Endothelial cell (in vitro differentiated cells): ENCODE results near the gene METTL16. TPM values are rescaled to one million over a fixed set of nuclear protein-coding genes. Genes with fewer than 3 reads are reported as not detected.

Experiments
- DNase-seq: peaks from one replicate; pipeline ENCODE4 v3.0.0; 2021; ENCODE audit warnings: low spot score
- H3K27ac Mint-ChIP-seq: one replicate; pipeline ENCODE4 v1.8.0; 2021; ENCODE audit warnings: mixed read lengths, inconsistent platforms; ENCODE audit not compliant: unreplicated experiment
- H3K27me3 Mint-ChIP-seq: one replicate; pipeline ENCODE4 v1.8.0; 2021; ENCODE audit warnings: mild to moderate bottlenecking, moderate library complexity, mixed read lengths, inconsistent platforms; ENCODE audit not compliant: unreplicated experiment
- H3K36me3 Mint-ChIP-seq: one replicate; pipeline ENCODE4 v1.8.0; 2021; ENCODE audit warnings: mild to moderate bottlenecking, low read depth, mixed read lengths, inconsistent platforms; ENCODE audit not compliant: unreplicated experiment
- H3K4me1 Mint-ChIP-seq: one replicate; pipeline ENCODE4 v1.8.0; 2021; ENCODE audit warnings: mild to moderate bottlenecking, mixed read lengths, inconsistent platforms; ENCODE audit not compliant: unreplicated experiment
- H3K4me3 Mint-ChIP-seq: one replicate; pipeline ENCODE4 v1.8.0; 2021; ENCODE audit warnings: mild to moderate bottlenecking, mixed read lengths, inconsistent platforms; ENCODE audit not compliant: unreplicated experiment
- H3K9me3 Mint-ChIP-seq: one replicate; pipeline ENCODE4 v1.8.0; 2021; ENCODE audit warnings: mixed read lengths, inconsistent platforms; ENCODE audit not compliant: unreplicated experiment
- CTCF ChIP-seq: fragments of 200-600 bp; sonication (generic); IDR thresholded peaks from one replicate; pipeline ENCODE4 v1.5.0; 2021; ENCODE audit warnings: antibody characterized with exemption; ENCODE audit not compliant: unreplicated experiment
- total RNA-seq: library from RNA; stranded (reverse); fragmentation: NEBNext Ultra II Directional; extraction: Animal tissue kit (Norgen Biotek cat#: 25700); gene quantifications from one replicate; pipeline ENCODE4 v1.2.1, GENCODE V29; 2021; ENCODE audit not compliant: unreplicated experiment

METTL16 gene
- total RNA-seq, 1 donor from 2014 or later = 24.9 TPM

GRCh38 chr17:2402544-2402943 lies 109.1 kb downstream of the METTL16 start:
- Mint-ChIP-seq H3K27ac (peak overlapping the region; percentile 75), H3K4me1 (peaks cover 12% of the 10 kb centered on the region), H3K27me3 (peaks cover 16% of the 10 kb centered on the region), H3K9me3 (no peaks in the 10 kb centered on the region), H3K36me3 (no peaks in the 10 kb centered on the region), H3K4me3 (peak overlapping the region; percentile 85)
- DNase-seq = no peak
- no peak for TF ChIP-seq CTCF

GRCh38 chr17:2401426-2402221 lies 110.1 kb downstream of the METTL16 start:
- peak overlapping the region; percentile 97 for H3K27ac Mint-ChIP-seq
- H3K36me3 Mint-ChIP-seq = no peaks in the 10 kb centered on the region
- DNase-seq = peak; percentile 99
- H3K4me3 Mint-ChIP-seq = peak overlapping the region; percentile 94
- H3K4me1 Mint-ChIP-seq = peaks cover 17% of the 10 kb centered on the region
- no peak for TF ChIP-seq CTCF
- H3K9me3 Mint-ChIP-seq = no peaks in the 10 kb centered on the region
- peaks cover 18% of the 10 kb centered on the region for H3K27me3 Mint-ChIP-seq

- Mint-ChIP-seq H3K27me3 (peaks cover 22% of the 10 kb centered on the region), H3K4me1 (peaks cover 21% of the 10 kb centered on the region), H3K4me3 (peak within 1 kb of the TSS; percentile 96), H3K9me3 (no peaks in the 10 kb centered on the region), H3K36me3 (peaks cover 3% of the 10 kb centered on the region), H3K27ac (peak within 1 kb of the TSS; percentile 97)
- no peak for TF ChIP-seq CTCF
- DNase-seq = peak; percentile 94
These were observed 110.7 kb downstream of the METTL16 start, which contains the start of gene MNT for GRCh38 chr17:2400877-2401425. Gene MNT (minus strand): TSS chr17:2401060. CDS start chr17:2400712, 348 bp downstream.

GRCh38 chr17:2400474-2400866 lies 111.2 kb downstream of the METTL16 start:
- no peaks in the 10 kb centered on the region for H3K9me3 Mint-ChIP-seq
- H3K4me1 Mint-ChIP-seq = peaks cover 23% of the 10 kb centered on the region
- H3K27ac Mint-ChIP-seq = no peak overlapping the region
- peak; percentile 68 for DNase-seq
- peaks cover 24% of the 10 kb centered on the region for H3K27me3 Mint-ChIP-seq
- peaks cover 4% of the 10 kb centered on the region for H3K36me3 Mint-ChIP-seq
- no peak for TF ChIP-seq CTCF
- H3K4me3 Mint-ChIP-seq = peak overlapping the region; percentile 81
